NCI-H1417 treated with DMSO at 0.1 percent for 48 hours (cell line): Measurements from ENCODE around the gene RNASET2.

Source experiments
- DNase-seq: peaks from one replicate; lab custom pipeline; 2025; lab: John Stamatoyannopoulos, UW

RNASET2 gene, protein sequence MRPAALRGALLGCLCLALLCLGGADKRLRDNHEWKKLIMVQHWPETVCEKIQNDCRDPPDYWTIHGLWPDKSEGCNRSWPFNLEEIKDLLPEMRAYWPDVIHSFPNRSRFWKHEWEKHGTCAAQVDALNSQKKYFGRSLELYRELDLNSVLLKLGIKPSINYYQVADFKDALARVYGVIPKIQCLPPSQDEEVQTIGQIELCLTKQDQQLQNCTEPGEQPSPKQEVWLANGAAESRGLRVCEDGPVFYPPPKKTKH

GRCh38 chr6:166956444-166957086 lies at the start of gene RNASET2:
Gene RNASET2, minus strand, starts transcription at chr6:166956550. Its CDS starts 368 bp downstream, at chr6:166956182.
- peak; percentile 51 for DNase-seq

DNA sequence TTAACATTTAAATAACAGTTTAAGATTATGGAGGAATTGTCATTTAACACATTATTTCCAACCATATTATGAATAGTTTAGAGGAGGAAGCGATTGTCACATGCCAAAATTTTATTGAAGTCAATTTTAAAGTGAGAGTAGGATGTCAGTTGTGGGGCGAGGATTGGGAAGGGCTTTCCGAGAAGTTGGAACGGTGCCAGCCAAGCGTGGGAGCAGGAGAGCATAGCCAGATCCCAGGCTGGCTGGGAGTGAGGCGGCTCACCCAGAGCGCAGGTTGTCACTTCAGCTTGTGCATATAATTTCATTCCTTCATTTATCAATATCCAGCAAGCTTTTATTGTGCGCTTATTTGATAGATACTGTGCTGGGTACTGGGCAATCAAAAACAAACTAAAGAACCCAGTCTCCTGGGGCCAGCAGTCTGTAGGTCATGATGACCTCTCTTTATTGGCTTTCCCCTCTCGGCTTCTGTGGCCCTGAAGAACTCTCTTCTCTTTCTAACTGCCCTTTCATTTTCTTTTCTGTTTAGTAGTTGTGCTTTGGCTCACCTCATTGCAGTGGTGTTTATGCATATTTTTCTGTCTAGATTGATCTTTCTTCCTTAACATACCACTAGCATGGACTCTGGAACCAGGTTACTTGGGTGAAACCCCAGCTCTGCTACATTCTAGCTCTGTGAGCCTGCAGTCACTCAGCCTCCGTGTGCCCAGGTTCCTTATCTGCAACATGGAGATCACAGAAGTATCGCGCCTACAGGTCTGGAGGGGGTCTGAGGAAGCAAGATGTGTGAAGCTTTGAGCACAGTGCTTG lies 49.2 kb upstream of the RNASET2 start:
- DNase-seq, result no peak

- DNase-seq, result no peak
Measured at GRCh38 chr6:167000759-167001158, 44.4 kb upstream of the RNASET2 start.

DNA sequence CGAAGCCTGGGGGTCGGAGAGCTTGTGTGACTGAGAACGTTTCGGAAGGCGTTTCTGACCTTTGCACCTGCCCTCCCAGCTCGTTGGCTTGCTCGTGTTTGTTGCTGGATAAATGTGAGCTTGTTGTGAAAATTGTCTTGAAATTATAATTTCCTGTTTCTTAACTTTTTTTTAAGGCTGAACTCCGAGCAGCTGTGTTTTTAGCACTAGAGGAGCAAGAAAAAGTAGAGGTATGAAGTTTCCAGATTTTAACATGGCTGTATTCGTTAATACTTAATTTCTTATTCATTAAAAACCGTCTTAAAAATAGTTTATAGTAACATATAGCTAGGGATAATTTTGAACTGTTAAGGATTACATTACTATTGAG lies 43.5 kb upstream of the RNASET2 start:
- DNase-seq, result no peak

DNA sequence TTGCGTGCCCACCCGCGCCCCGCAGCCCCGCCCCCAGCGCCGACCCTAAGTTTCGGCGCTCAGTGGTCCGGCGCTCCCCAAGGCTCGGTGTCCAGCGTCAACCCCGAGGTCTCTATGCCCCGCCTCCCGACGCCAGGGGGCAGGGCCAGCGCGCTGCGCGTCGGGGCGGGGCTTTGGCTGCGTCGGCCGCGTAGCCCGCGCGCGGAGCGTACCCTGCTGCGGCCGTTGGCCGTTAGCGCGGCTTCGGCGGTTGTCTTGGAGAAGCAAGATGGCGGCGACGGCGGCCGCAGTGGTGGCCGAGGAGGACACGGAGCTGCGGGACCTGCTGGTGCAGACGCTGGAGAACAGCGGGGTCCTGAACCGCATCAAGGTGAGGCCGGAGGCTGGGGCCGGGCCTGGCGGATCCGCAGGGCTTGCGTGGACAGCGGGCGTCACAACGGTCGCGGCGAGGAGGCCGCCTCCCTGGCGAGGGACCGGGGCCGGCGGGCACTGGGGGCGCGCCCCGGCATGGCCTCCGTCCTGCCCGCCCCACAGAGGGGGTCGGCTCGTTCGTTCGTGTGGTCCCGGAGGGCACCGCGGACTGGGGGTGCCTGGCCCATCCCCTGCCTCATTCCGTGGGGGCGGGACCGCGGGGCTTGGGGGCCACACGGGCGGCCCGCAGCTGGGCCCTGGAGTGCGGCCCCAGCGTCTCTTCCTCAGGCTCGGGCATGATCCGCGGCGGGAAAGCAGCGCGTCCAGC lies 43.0 kb upstream of the RNASET2 start, which contains the start of gene CEP43:
Gene CEP43 (plus strand): TSS at position 253 of the 739 bp plus-strand sequence. CDS start 16 bp downstream, at position 269.
- peak; percentile 86 for DNase-seq

DNA sequence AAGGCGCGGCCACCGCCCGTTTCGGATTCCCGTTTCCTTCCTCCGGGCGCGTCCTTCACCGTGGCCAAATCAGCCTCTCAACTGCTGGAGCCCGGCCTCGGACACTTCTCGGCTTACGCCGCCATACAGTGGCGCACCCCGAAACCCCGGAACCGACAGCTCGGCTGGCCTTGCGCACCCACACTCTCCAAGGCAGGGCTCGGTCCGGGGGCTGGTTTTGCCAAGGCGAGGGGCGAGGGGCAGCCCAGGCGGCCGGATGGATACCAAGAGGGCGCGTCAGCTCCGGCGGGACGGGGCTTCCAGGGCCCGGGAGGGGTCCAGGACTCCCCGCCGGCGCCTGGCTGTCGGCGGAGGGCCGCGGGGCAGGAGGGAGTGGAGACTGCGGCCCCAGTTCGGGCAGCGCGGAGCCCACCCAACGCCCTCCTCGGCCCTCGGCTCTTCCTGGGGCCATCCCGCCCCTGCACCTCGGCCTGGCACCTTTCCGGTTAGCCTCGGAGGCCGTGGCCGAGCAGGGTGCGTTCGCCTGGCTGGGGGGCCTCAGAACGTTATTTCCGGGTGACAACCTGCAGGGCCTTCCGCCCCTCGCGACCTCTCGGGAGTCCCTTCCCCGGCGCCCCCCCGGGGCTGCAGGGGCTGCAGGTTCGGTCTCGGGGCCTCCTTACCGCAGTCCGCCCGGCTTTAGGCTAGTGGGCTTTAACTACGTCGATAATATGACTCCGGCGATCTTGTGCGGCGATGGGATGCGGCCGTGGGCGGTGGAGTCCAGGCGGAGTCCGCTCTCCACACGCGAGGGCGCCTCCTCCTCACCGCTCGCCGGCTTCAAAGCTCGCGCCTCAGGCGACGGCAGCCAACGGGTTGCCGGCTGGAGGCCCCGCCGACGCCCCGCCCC lies 42.1 kb upstream of the RNASET2 start:
- no peak for DNase-seq

GRCh38 chr6:166997768-166998255 lies 41.5 kb upstream of the RNASET2 start:
- DNase-seq, result no peak

GRCh38 chr6:166997348-166997747 lies 41.0 kb upstream of the RNASET2 start:
- no peak for DNase-seq

GRCh38 chr6:166996406-166996805 lies 40.1 kb upstream of the RNASET2 start:
- no peak for DNase-seq

DNA sequence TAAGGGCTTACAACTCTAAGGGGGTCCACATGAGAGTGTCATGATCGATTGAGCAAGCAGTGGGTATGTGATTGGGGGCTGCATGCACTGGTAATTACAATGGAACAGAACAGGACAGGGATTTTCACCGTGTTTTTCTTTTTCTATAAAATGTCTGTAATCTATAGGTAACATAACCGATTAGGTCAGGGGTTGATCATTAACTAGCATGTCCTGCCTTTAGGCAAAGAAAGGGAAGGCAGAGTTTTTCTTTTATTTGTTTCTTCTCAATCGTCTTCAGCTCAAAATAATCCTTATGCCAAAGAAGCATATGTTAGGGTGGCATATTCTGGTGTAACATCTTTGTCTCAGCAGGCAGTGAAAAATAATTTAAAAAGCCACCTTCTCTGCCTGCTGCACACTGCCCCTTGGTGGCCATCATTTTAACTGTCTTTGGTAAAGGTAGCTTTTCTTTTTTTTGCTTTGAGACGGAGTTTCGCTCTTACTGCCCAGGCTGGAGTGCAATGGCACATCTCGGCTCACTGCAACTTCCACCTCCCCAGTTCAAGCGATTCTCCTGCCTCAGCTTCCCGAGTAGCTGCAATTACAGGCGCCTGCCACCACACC lies 33.2 kb upstream of the RNASET2 start:
- no peak for DNase-seq

DNA sequence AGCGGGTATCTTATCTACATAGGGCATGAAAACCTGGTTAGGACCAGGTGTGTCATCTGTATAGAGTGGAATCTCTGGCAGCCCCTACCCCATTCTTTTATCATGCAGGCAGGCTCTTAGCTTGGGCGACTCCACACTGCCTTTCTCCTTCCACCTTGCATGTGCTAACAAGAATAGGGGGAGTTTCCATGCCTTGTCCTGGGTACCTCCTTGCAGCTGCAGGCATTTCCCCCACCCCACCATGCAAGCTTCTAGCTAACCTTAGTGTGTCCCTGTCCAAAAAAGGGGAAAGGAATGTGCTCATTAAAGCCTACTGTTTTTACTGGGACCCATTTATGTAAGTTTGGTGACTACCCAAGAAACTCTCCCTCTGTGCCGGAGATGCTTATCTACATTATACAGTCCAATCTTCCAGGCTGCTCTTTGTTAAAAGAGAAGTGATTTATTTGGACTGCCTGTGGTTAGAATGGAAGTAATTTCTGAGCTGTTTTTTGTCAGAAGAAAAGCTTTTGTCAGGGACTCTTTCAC lies 32.4 kb upstream of the RNASET2 start:
- no peak for DNase-seq

- DNase-seq, result no peak
Measured at GRCh38 chr6:166987930-166988329, 31.6 kb upstream of the RNASET2 start.

DNA sequence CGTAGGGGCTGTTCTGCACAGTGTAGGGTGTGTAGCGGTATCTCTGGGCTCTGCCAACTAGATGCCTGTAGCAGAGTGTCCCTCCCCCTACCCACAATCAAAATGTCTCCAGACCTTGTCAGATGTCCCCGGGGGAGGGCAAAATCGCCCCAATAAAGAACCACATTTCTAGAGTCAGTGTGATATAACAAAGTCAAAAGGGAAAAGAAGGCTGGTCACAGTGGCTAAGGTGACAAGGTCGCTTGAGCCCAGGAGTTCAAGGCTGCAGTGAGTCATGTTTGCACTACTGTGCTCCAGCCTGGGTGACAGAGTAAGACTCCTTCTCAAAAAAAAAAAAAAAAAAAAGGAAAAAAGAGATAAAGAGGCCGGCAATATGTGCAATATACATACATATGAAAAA lies 31.1 kb upstream of the RNASET2 start:
- DNase-seq, result no peak

DNA sequence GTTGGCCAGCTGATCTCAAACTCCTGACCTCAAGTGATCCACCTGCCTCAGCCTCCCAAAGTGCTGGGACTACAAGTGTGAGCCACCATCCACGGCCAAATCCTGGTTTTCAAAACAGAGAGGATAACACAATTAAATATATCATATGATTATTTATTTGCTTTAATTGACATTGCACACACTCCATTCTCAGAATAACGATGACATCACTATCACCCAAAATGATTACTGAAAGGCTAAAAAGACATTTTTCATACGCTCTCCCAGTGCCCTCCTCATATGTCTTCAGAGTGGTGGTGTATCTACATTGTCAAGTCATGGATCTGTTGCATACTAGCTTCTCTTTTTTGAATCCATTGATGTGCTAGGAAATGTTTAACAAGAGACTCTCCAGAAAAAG lies 24.4 kb upstream of the RNASET2 start:
- no peak for DNase-seq

DNA sequence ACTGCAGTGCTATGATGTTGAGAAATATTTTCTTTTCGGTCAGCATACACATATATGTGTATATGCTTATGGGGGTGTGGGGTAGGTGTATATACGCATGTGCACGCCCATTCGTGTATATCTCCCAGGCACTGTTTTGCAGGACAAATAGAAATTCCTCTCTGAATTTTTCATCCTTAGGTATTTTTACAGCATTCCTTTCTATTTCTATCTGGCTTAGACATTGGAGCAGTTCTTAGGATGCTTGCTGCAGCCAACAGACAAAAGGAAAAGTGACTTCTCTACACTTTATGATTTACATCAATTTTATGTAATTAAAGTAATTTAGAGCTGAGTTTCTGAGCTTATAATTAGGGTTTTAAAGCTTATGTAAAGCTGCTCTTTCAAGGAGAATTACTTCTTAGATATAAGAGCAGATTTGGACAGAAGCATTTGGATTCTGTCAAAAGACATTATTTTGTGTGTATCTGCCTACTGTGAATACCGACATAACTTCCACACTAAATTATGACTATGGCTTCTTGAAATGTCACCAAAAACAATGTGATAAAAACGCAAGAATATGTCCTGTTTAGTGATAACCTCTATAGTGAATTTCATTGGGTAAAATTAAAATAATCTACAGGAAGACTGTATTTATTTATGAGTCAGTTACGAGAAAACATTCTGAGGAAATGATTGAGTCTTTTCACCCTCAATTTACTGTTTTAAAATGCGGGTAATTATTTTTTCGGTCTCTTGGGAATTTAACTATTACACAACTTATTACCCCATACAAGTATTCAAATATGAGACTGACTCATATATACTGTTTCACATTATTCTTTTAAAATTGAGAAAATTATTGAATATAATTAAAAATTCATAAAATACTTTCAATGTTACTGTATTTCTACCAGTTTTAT lies 21.5 kb upstream of the RNASET2 start:
- no peak for DNase-seq

DNA sequence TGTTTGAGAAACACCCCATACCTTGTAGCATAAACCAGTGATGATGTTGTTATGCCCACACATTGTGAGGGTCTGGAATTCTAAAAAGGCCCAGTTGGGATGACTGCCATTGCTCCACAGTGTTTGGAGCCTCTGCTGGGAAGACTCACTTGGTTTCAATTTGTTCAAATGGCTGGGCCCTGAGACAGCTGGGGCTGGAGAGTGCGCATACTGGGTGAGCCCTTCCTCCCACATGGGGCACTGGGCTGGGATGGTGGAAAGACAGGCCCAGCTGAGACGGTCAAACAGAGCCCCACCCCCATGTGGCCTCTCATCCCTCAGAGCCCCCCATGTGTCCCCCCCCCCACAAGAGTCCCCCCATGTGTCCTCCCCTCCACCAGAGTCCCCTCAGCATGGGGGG lies 20.3 kb upstream of the RNASET2 start:
- DNase-seq, result no peak

- no peak for DNase-seq
Measured at GRCh38 chr6:166972101-166972500, 15.8 kb upstream of the RNASET2 start.

DNA sequence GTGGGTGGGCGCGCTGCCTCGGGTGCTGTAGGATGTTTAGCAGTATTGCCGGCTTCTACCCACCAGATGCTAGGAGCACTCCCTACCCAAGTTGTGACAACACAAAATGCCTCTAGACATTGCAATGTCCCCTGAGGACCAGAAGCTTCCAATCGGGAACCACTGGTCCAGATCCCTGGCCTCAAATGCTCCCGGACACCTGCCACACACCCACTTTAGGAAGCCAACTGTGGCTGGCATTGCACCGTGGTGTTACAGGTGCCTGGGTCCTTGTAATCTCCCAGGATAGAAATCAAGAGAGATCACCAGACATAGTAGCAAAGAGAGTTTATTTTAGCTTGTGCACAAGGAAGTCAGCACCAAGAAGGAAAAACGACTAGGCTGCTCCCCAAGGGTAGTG lies 14.9 kb upstream of the RNASET2 start:
- DNase-seq, result no peak

- DNase-seq, result no peak
Measured at GRCh38 chr6:166970776-166971175, 14.4 kb upstream of the RNASET2 start.
